HFFc6 (cell line): ENCODE results near the gene ATG14. TPM values are rescaled to one million over a fixed set of nuclear protein-coding genes. Genes with fewer than 3 reads are reported as not detected.

Experiments
- DNase-seq: peaks from one replicate; pipeline ENCODE4 v3.0.0-alpha.2; 2018
- H3K27ac Mint-ChIP-seq: 2 replicates; pipeline ENCODE4 v1.8.0; 2020; ENCODE audit warnings: mild to moderate bottlenecking, mixed read lengths
- H3K27me3 Mint-ChIP-seq: 2 replicates; pipeline ENCODE4 v1.8.0; 2021; ENCODE audit warnings: mild to moderate bottlenecking, moderate library complexity, mixed read lengths; ENCODE audit not compliant: insufficient read depth
- H3K36me3 Mint-ChIP-seq: 2 replicates; pipeline ENCODE4 v1.8.0; 2021; ENCODE audit warnings: low read depth, mixed read lengths
- H3K4me1 Mint-ChIP-seq: 2 replicates; pipeline ENCODE4 v1.8.0; 2020; ENCODE audit warnings: low read depth, mixed read lengths
- H3K4me3 Mint-ChIP-seq: 2 replicates; pipeline ENCODE4 v1.8.0; 2020; ENCODE audit warnings: mild to moderate bottlenecking, moderate library complexity, mixed read lengths
- H3K9me3 Mint-ChIP-seq: 2 replicates; pipeline ENCODE4 v1.8.0; 2020; ENCODE audit warnings: mild to moderate bottlenecking, mixed read lengths
- total RNA-seq, 6 experiments: library from RNA; stranded (reverse); fragmentation: NEBNext Ultra II Directional; extraction: Animal tissue kit (Norgen Biotek cat#: 25700); gene quantifications; 2 replicates in 1 of 6; 3 replicates in 5 of 6; pipeline ENCODE4 v1.2.3, GENCODE V29; 2021
- TF ChIP-seq, protein P1 (sequence below): fragments of 200-600 bp; sonication (generic); IDR thresholded peaks from 2 replicates; pipeline ENCODE4 v1.5.0; 2021; ENCODE audit warnings: antibody characterized with exemption, mild to moderate bottlenecking

Gene ATG14
- total RNA-seq, 6 experiments from 2014 or later, result 7.9 to 9.2 (median 8.5) TPM

DNA sequence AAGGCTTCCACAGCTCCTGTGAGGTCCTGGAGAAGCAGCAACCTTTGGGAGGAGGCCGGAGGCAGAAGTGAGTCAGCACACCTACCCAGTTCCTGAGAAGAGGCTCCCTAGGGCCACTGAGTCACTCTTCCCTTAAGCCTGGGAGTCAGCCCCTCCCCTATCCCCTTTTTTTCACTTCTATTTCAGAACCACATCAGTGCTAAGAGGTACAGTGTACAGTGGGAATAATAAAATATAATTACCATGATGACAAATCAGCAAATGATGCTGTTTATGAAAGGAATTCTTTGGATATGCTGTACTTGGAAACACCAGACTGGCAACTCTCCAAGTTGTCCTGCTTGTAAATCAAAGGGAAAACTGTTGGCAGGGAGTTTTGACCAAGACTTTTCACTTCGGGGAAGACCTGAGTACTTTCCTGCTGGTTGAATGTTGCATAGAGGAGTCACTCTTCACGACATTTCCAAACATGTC is 36.5 kb upstream of the ATG14 start:
- H3K4me1 Mint-ChIP-seq, result peaks cover 59% of the 10 kb centered on the region
- 0 out of 2 replicates have a peak, but pooled peaks cover 2% of the 10 kb centered on the region for H3K27me3 Mint-ChIP-seq
- H3K27ac Mint-ChIP-seq, result peak overlapping the region; percentile 89
- TF ChIP-seq, protein P1, sequence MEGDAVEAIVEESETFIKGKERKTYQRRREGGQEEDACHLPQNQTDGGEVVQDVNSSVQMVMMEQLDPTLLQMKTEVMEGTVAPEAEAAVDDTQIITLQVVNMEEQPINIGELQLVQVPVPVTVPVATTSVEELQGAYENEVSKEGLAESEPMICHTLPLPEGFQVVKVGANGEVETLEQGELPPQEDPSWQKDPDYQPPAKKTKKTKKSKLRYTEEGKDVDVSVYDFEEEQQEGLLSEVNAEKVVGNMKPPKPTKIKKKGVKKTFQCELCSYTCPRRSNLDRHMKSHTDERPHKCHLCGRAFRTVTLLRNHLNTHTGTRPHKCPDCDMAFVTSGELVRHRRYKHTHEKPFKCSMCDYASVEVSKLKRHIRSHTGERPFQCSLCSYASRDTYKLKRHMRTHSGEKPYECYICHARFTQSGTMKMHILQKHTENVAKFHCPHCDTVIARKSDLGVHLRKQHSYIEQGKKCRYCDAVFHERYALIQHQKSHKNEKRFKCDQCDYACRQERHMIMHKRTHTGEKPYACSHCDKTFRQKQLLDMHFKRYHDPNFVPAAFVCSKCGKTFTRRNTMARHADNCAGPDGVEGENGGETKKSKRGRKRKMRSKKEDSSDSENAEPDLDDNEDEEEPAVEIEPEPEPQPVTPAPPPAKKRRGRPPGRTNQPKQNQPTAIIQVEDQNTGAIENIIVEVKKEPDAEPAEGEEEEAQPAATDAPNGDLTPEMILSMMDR, result no peak
- H3K4me3 Mint-ChIP-seq, result peak overlapping the region; percentile 20; the same call in 1 of the 2 replicates
- DNase-seq, result peak; percentile 97
- no peaks in the 10 kb centered on the region for H3K9me3 Mint-ChIP-seq
- no peaks in the 10 kb centered on the region for H3K36me3 Mint-ChIP-seq

DNA sequence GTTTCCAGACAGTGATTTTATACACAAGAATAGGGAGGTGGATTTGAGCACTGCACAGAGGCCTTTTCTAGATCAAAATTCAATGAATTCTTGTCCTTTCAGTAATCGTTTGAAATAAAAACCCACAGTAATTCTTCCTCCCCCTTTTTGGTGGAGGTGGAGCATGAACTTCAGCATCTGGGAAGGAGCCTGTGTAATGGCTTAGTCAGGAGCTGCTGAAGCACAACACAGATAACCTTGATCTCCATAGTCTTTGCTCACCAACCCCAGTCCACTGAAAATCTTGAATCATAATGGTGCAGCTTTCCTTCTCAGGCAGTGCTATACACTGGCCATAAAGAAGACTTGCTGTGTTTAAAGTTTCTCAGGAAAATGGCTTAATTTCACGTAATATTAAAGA is 35.2 kb upstream of the ATG14 start:
- 0 out of 2 replicates have a peak, but pooled peaks cover 3% of the 10 kb centered on the region for H3K27me3 Mint-ChIP-seq
- H3K36me3 Mint-ChIP-seq, result no peaks in the 10 kb centered on the region
- peak; percentile 83 for DNase-seq
- H3K27ac Mint-ChIP-seq, result peak overlapping the region; percentile 89
- H3K9me3 Mint-ChIP-seq, result no peaks in the 10 kb centered on the region
- H3K4me3 Mint-ChIP-seq, result peak overlapping the region; percentile 72
- H3K4me1 Mint-ChIP-seq, result peaks cover 55% of the 10 kb centered on the region
- TF ChIP-seq, protein P1, result no peak

DNA sequence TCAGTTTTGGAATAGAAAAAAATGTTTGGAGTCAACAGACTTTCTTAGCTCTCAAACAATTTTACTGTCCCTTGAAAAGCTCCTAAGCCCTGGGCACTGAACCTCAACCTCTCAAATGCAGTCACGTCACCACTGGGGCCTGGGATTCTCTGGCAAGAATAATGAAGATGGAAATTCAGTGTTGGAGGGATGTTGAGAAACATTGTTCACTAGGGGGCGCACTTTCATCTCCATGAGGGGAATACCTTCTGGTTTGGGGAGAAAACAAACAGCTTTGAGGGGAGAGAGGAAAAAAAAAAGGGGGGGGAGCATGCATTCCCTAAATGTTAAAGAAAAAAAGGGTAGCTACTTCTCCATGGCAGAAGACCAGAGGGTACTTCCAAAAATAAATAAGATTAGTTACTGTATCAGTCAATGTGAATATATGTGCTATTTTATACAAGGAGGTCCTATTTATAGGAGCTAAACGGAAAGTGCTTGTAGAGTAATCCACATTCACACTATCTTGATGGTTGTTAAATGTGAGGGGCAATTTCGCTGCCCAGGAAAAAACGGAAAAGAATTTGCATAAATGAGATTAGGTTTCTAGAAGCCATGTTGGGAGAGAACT is 34.6 kb upstream of the ATG14 start:
- DNase-seq, result peak; percentile 73
- peaks cover 49% of the 10 kb centered on the region for H3K4me1 Mint-ChIP-seq
- H3K36me3 Mint-ChIP-seq, result no peaks in the 10 kb centered on the region
- H3K4me3 Mint-ChIP-seq, result peak overlapping the region; percentile 72
- no peaks in the 10 kb centered on the region for H3K9me3 Mint-ChIP-seq
- TF ChIP-seq, protein P1, result peak; percentile 96
- H3K27me3 Mint-ChIP-seq, result 0 out of 2 replicates have a peak, but pooled peaks cover 3% of the 10 kb centered on the region
- peak overlapping the region; percentile 89 for H3K27ac Mint-ChIP-seq

DNA sequence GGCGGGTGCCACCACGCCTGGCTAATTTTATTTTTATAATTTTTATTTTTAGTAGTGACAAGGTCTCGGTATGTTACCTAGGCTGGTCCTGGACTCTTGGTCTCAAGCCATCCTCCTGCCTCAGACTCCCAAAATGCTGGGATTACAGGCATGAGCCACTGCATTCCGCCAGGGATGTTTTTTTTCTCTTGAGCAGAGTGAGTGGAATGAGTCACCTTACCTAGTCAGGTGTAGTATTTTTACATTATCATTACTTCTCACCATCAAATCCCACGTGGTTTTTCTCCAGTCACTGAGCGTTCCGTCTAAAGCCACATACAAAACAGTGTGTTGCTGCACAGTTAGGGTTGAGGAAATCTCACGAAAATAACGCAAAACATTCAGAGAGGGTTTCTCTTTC is 29.7 kb upstream of the ATG14 start:
- Mint-ChIP-seq H3K4me3 (no peak overlapping the region), H3K4me1 (peaks cover 5% of the 10 kb centered on the region), H3K27me3 (peaks cover 5% of the 10 kb centered on the region; the same call in 1 of the 2 replicates), H3K27ac (no peak overlapping the region), H3K36me3 (no peaks in the 10 kb centered on the region), H3K9me3 (no peaks in the 10 kb centered on the region)
- TF ChIP-seq, protein P1, result no peak
- DNase-seq, result no peak

DNA sequence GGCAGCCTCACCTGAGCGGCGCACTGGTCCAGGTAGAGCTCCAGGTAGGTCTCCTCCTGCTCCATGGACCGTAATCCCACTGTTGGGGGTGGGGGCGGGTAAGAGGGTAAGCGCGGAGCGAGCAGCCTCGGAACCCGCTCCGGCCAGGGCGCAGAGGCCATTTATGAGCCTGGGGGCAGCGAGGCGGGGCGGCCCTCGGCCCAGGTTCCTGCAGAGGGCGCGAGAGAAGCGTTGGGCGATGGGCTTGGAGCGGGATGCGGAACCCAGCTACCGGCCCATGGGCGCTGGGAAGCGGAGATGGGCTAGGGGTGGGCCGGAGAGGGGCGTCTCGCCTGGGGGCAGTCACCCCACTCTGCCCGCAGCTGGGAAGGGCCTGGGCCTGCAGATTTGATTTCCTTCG is 28.8 kb upstream of the ATG14 start, which contains the start of gene TBPL2:
TSS of gene TBPL2 (minus strand) at position 232 of the 400 bp plus-strand sequence. CDS start at position 65, 167 bp downstream.
- no peaks in the 10 kb centered on the region for H3K36me3 Mint-ChIP-seq
- no peak for DNase-seq
- no peaks in the 10 kb centered on the region for H3K9me3 Mint-ChIP-seq
- TF ChIP-seq, protein P1, result peak; percentile 23; the same call in 1 of the 2 replicates
- no peaks in the 10 kb centered on the region for H3K4me1 Mint-ChIP-seq
- no peak within 1 kb of the TSS for H3K4me3 Mint-ChIP-seq
- H3K27ac Mint-ChIP-seq, result no peak within 1 kb of the TSS
- peaks cover 5% of the 10 kb centered on the region; the same call in 1 of the 2 replicates for H3K27me3 Mint-ChIP-seq
